ENCODE results near the gene SSTR5. TPM values are rescaled to one million over a fixed set of nuclear protein-coding genes. Genes with fewer than 3 reads are reported as not detected.

The SSTR5 gene
- polyA plus RNA-seq, 1 donor, result 1.2 TPM

- no peak overlapping the region for H3K4me3 ChIP-seq (ENCODE audit: low read length)
- peaks cover 10% of the 10 kb centered on the region for H3K27me3 ChIP-seq (ENCODE audit: control insufficient read depth, insufficient read depth, low read length)
- H3K4me1 ChIP-seq (ENCODE audit: control insufficient read depth, insufficient read depth, low read length), result peaks cover 8% of the 10 kb centered on the region
- H3K36me3 ChIP-seq (ENCODE audit: control insufficient read depth, insufficient read depth, low read length), result no peaks in the 10 kb centered on the region
- no peak overlapping the region for H3K27ac ChIP-seq (ENCODE audit: low read length)
- no peak for DNase-seq
- WGBS (ENCODE audit: insufficient coverage, low lambda C conversion rate), result no CpG with 5 or more reads among the region's 16 CpGs
- peaks cover 30% of the 10 kb centered on the region for H3K9me3 ChIP-seq (ENCODE audit: control insufficient read depth, low read depth, low read length)
Observed at GRCh38 chr16:1047801-1048200, 24.7 kb upstream of the SSTR5 start.

GRCh38 chr16:1048442-1049112 is 24.0 kb upstream of the SSTR5 start:
- peaks cover 8% of the 10 kb centered on the region for H3K4me1 ChIP-seq (ENCODE audit: control insufficient read depth, insufficient read depth, low read length)
- peak; percentile 42 to 55 for DNase-seq
- peaks cover 29% of the 10 kb centered on the region for H3K9me3 ChIP-seq (ENCODE audit: control insufficient read depth, low read depth, low read length)
- H3K36me3 ChIP-seq (ENCODE audit: control insufficient read depth, insufficient read depth, low read length), result no peaks in the 10 kb centered on the region
- no CpG with 5 or more reads among the region's 37 CpGs for WGBS (ENCODE audit: insufficient coverage, low lambda C conversion rate)
- H3K27me3 ChIP-seq (ENCODE audit: control insufficient read depth, insufficient read depth, low read length), result peaks cover 10% of the 10 kb centered on the region
- H3K27ac ChIP-seq (ENCODE audit: low read length), result no peak overlapping the region
- H3K4me3 ChIP-seq (ENCODE audit: low read length), result no peak overlapping the region

- Histone ChIP-seq H3K4me1 (ENCODE audit: control insufficient read depth, insufficient read depth, low read length) (peaks cover 8% of the 10 kb centered on the region), H3K4me3 (ENCODE audit: low read length) (no peak overlapping the region), H3K36me3 (ENCODE audit: control insufficient read depth, insufficient read depth, low read length) (no peaks in the 10 kb centered on the region), H3K27ac (ENCODE audit: low read length) (no peak overlapping the region), H3K27me3 (ENCODE audit: control insufficient read depth, insufficient read depth, low read length) (peaks cover 10% of the 10 kb centered on the region), H3K9me3 (ENCODE audit: control insufficient read depth, low read depth, low read length) (peaks cover 27% of the 10 kb centered on the region)
- WGBS (ENCODE audit: insufficient coverage, low lambda C conversion rate), result no CpG with 5 or more reads among the region's 31 CpGs
- peak in 1 of 2 donors; percentile 38 for DNase-seq
Observed at GRCh38 chr16:1049113-1049975, 23.2 kb upstream of the SSTR5 start.

GRCh38 chr16:1049976-1050247 is 22.6 kb upstream of the SSTR5 start:
- DNase-seq, result no peak
- no peaks in the 10 kb centered on the region for H3K36me3 ChIP-seq (ENCODE audit: control insufficient read depth, insufficient read depth, low read length)
- peaks cover 10% of the 10 kb centered on the region for H3K27me3 ChIP-seq (ENCODE audit: control insufficient read depth, insufficient read depth, low read length)
- H3K4me3 ChIP-seq (ENCODE audit: low read length), result no peak overlapping the region
- WGBS (ENCODE audit: insufficient coverage, low lambda C conversion rate), result no CpG with 5 or more reads among the region's 11 CpGs
- H3K27ac ChIP-seq (ENCODE audit: low read length), result no peak overlapping the region
- H3K9me3 ChIP-seq (ENCODE audit: control insufficient read depth, low read depth, low read length), result peaks cover 23% of the 10 kb centered on the region
- peaks cover 8% of the 10 kb centered on the region for H3K4me1 ChIP-seq (ENCODE audit: control insufficient read depth, insufficient read depth, low read length)

GRCh38 chr16:1050516-1050915 is 22.0 kb upstream of the SSTR5 start:
- peaks cover 8% of the 10 kb centered on the region for H3K4me1 ChIP-seq (ENCODE audit: control insufficient read depth, insufficient read depth, low read length)
- no peak overlapping the region for H3K4me3 ChIP-seq (ENCODE audit: low read length)
- no peak for DNase-seq
- H3K9me3 ChIP-seq (ENCODE audit: control insufficient read depth, low read depth, low read length), result peaks cover 23% of the 10 kb centered on the region
- H3K36me3 ChIP-seq (ENCODE audit: control insufficient read depth, insufficient read depth, low read length), result no peaks in the 10 kb centered on the region
- no peak overlapping the region for H3K27ac ChIP-seq (ENCODE audit: low read length)
- peaks cover 10% of the 10 kb centered on the region for H3K27me3 ChIP-seq (ENCODE audit: control insufficient read depth, insufficient read depth, low read length)
- WGBS (ENCODE audit: insufficient coverage, low lambda C conversion rate), result 86% methylated on average over 5 of the region's 30 CpGs

- Histone ChIP-seq H3K27me3 (ENCODE audit: control insufficient read depth, insufficient read depth, low read length) (peaks cover 10% of the 10 kb centered on the region), H3K4me3 (ENCODE audit: low read length) (no peak overlapping the region), H3K27ac (ENCODE audit: low read length) (no peak overlapping the region), H3K9me3 (ENCODE audit: control insufficient read depth, low read depth, low read length) (peaks cover 27% of the 10 kb centered on the region), H3K4me1 (ENCODE audit: control insufficient read depth, insufficient read depth, low read length) (peaks cover 8% of the 10 kb centered on the region), H3K36me3 (ENCODE audit: control insufficient read depth, insufficient read depth, low read length) (no peaks in the 10 kb centered on the region)
- WGBS (ENCODE audit: insufficient coverage, low lambda C conversion rate), result no CpG with 5 or more reads among the region's 15 CpGs
- no peak for DNase-seq
Observed at GRCh38 chr16:1050921-1051320, 21.6 kb upstream of the SSTR5 start.

- Histone ChIP-seq H3K9me3 (ENCODE audit: control insufficient read depth, low read depth, low read length) (peaks cover 30% of the 10 kb centered on the region), H3K27me3 (ENCODE audit: control insufficient read depth, insufficient read depth, low read length) (peaks cover 10% of the 10 kb centered on the region), H3K4me3 (ENCODE audit: low read length) (no peak overlapping the region), H3K27ac (ENCODE audit: low read length) (no peak overlapping the region), H3K36me3 (ENCODE audit: control insufficient read depth, insufficient read depth, low read length) (no peaks in the 10 kb centered on the region), H3K4me1 (ENCODE audit: control insufficient read depth, insufficient read depth, low read length) (peaks cover 8% of the 10 kb centered on the region)
- no CpG with 5 or more reads among the region's 17 CpGs for WGBS (ENCODE audit: insufficient coverage, low lambda C conversion rate)
- DNase-seq, result no peak
Observed at GRCh38 chr16:1051446-1051845, 21.1 kb upstream of the SSTR5 start.

- Histone ChIP-seq H3K9me3 (ENCODE audit: control insufficient read depth, low read depth, low read length) (peaks cover 42% of the 10 kb centered on the region), H3K4me1 (ENCODE audit: control insufficient read depth, insufficient read depth, low read length) (peaks cover 8% of the 10 kb centered on the region), H3K27ac (ENCODE audit: low read length) (no peak overlapping the region), H3K4me3 (ENCODE audit: low read length) (no peak overlapping the region), H3K27me3 (ENCODE audit: control insufficient read depth, insufficient read depth, low read length) (peaks cover 10% of the 10 kb centered on the region), H3K36me3 (ENCODE audit: control insufficient read depth, insufficient read depth, low read length) (no peaks in the 10 kb centered on the region)
- no CpG with 5 or more reads among the region's 9 CpGs for WGBS (ENCODE audit: insufficient coverage, low lambda C conversion rate)
- DNase-seq, result no peak
Observed at GRCh38 chr16:1052721-1053120, 19.8 kb upstream of the SSTR5 start.

GRCh38 chr16:1053121-1053521 is 19.4 kb upstream of the SSTR5 start:
- H3K4me1 ChIP-seq (ENCODE audit: control insufficient read depth, insufficient read depth, low read length), result peaks cover 8% of the 10 kb centered on the region
- H3K4me3 ChIP-seq (ENCODE audit: low read length), result no peak overlapping the region
- H3K27me3 ChIP-seq (ENCODE audit: control insufficient read depth, insufficient read depth, low read length), result peaks cover 10% of the 10 kb centered on the region
- peaks cover 44% of the 10 kb centered on the region for H3K9me3 ChIP-seq (ENCODE audit: control insufficient read depth, low read depth, low read length)
- H3K36me3 ChIP-seq (ENCODE audit: control insufficient read depth, insufficient read depth, low read length), result no peaks in the 10 kb centered on the region
- no peak overlapping the region for H3K27ac ChIP-seq (ENCODE audit: low read length)
- no CpG with 5 or more reads among the region's 14 CpGs for WGBS (ENCODE audit: insufficient coverage, low lambda C conversion rate)
- DNase-seq, result no peak

GRCh38 chr16:1053700-1054368 is 18.7 kb upstream of the SSTR5 start:
- no peak overlapping the region for H3K4me3 ChIP-seq (ENCODE audit: low read length)
- H3K36me3 ChIP-seq (ENCODE audit: control insufficient read depth, insufficient read depth, low read length), result no peaks in the 10 kb centered on the region
- peaks cover 45% of the 10 kb centered on the region for H3K9me3 ChIP-seq (ENCODE audit: control insufficient read depth, low read depth, low read length)
- no peak for DNase-seq
- H3K27me3 ChIP-seq (ENCODE audit: control insufficient read depth, insufficient read depth, low read length), result peaks cover 7% of the 10 kb centered on the region
- no peak overlapping the region for H3K27ac ChIP-seq (ENCODE audit: low read length)
- no CpG with 5 or more reads among the region's 21 CpGs for WGBS (ENCODE audit: insufficient coverage, low lambda C conversion rate)
- peaks cover 5% of the 10 kb centered on the region for H3K4me1 ChIP-seq (ENCODE audit: control insufficient read depth, insufficient read depth, low read length)

Measured in large intestine (tissue), 3 donors.